ENCODE measurements around the gene MMP25. TPM values are rescaled to one million over a fixed set of nuclear protein-coding genes. Genes with fewer than 3 reads are reported as not detected.
A peak's percentile ranks its signal among the peaks of the same experiment; 100 is the strongest.

The MMP25 gene
- total RNA-seq, 4 donors from 2014 or later = 0.49 to 1.6 (median 0.70) TPM

GRCh38 chr16:3060339-3061127, 14.2 kb downstream of the MMP25 start:
- no peaks in the 10 kb centered on the region for H3K27me3 ChIP-seq
- 84 to 87% methylated on average over 14 of the region's 14 CpGs for WGBS, 2 donors
- intact Hi-C loops (cut with DNase I) = loop anchor here (10.0 kb wide), 1 partner anchor 64 kb away; no protein-coding TSS in a partner anchor
- peak overlapping the region in 2 of 3 donors; percentile 75 to 88 for H3K27ac ChIP-seq
- no peaks in the 10 kb centered on the region for H3K9me3 ChIP-seq
- no peak for DNase-seq
- no peak overlapping the region for H3K4me3 ChIP-seq (replicated peaks in 1 of 3)
- peaks cover 14 to 31% of the 10 kb centered on the region in 2 donors for H3K4me1 ChIP-seq
- H3K36me3 ChIP-seq = no peaks in the 10 kb centered on the region
- no peak for TF ChIP-seq POLR2A (IDR thresholded peaks at IDR 0.05)
- no peak for TF ChIP-seq CTCF (IDR thresholded peaks at IDR 0.05)

GRCh38 chr16:3062553-3062952, 16.2 kb downstream of the MMP25 start:
- Histone ChIP-seq H3K27me3 (no peaks in the 10 kb centered on the region), H3K4me3 (replicated peaks in 1 of 3) (no peak overlapping the region), H3K27ac (no peak overlapping the region), H3K36me3 (no peaks in the 10 kb centered on the region), H3K9me3 (no peaks in the 10 kb centered on the region), H3K4me1 (peaks cover 14 to 42% of the 10 kb centered on the region in 2 donors)
- TF ChIP-seq POLR2A (IDR thresholded peaks at IDR 0.05) = no peak
- TF ChIP-seq CTCF (IDR thresholded peaks at IDR 0.05) = no peak
- WGBS, 2 donors = 87 to 88% methylated on average over 6 of the region's 6 CpGs
- intact Hi-C loops (cut with DNase I) = loop anchor here (10.0 kb wide), 1 partner anchor 62 kb away; no protein-coding TSS in a partner anchor
- no peak for DNase-seq

DNA sequence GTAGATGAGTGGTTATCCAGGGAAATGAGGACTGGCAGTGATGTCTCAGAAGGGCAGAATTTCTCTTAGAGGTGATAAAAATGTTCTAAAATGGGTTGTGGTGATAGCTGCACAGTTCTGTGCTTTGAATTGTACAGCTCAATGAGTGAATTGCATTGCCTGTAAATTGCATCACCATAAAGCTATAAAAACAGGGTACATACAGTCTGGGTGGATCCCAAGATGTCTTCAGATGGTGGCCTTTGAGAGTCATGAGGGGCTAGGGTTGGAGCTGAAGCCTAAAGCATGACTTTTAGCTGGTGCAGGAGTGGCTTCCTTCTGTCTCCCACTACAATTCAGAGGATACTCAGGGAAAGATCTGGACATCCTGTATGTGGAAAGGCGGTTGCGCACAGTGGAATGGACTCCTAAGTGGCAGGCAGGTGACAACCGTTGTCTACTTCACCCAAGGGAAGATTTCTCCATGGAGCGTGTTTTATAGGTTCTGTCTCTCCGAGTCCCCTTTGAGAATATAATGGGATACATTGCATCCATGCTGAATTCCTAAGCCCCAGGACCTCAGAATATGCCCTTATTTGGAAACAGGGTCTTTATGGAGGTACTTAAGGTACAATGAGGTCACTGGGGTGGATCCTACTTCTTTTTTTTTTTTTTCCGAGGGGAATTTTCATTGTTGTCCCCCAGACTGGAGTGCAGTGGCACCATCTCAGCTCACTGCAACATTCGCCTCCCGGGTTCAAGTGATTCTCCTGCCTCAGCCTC, 17.4 kb downstream of the MMP25 start:
- Histone ChIP-seq H3K9me3 (no peaks in the 10 kb centered on the region), H3K36me3 (no peaks in the 10 kb centered on the region), H3K27ac (no peak overlapping the region), H3K4me1 (peaks cover 6 to 44% of the 10 kb centered on the region in 2 donors), H3K27me3 (no peaks in the 10 kb centered on the region), H3K4me3 (replicated peaks in 1 of 3) (no peak overlapping the region)
- TF ChIP-seq CTCF (IDR thresholded peaks at IDR 0.05) = no peak
- TF ChIP-seq POLR2A (IDR thresholded peaks at IDR 0.05) = no peak
- intact Hi-C loops (cut with DNase I) = loop anchor here (10.0 kb wide), 1 partner anchor 61 kb away; no protein-coding TSS in a partner anchor
- no peak for DNase-seq
- 86 to 91% methylated on average over 8 of the region's 8 CpGs for WGBS, 2 donors

- TF ChIP-seq POLR2A (IDR thresholded peaks at IDR 0.05) = peak in 1 of 2 donors; percentile 16
- TF ChIP-seq CTCF (IDR thresholded peaks at IDR 0.05) = no peak
- peak; percentile 47 to 48 for DNase-seq
Observed at GRCh38 chr16:3065069-3065741, 18.8 kb downstream of the MMP25 start, which contains the start of gene IL32. Gene IL32, plus strand, starts transcription at chr16:3065640. Its CDS starts 172 bp downstream, at chr16:3065812.

More at GRCh38 chr16:3065069-3065741, 18.8 kb downstream of the MMP25 start, which contains the start of gene IL32:
- intact Hi-C loops (cut with DNase I) = loop anchor here (10.0 kb wide), 1 partner anchor 60 kb away; no protein-coding TSS in a partner anchor
- no peaks in the 10 kb centered on the region for H3K9me3 ChIP-seq
- H3K4me3 ChIP-seq (replicated peaks in 1 of 3) = peak within 1 kb of the TSS in 1 of 3 donors; percentile 18
- H3K27me3 ChIP-seq = no peaks in the 10 kb centered on the region
- peak within 1 kb of the TSS; percentile 54 to 76 (median 71) for H3K27ac ChIP-seq
- peaks cover 0 to 36% of the 10 kb centered on the region in 2 donors for H3K4me1 ChIP-seq
- WGBS, 2 donors = 58 to 62% methylated on average over 13 of the region's 13 CpGs
- H3K36me3 ChIP-seq = no peaks in the 10 kb centered on the region
